ENCODE data around the gene RAD23B.
A peak's percentile ranks its signal among the peaks of the same experiment; 100 is the strongest.
"Not testable (repeated sequence)": the region's sequence is repeated elsewhere in the genome, so short reads cannot be mapped to it uniquely, and the experiment has no call there.

Gene RAD23B

DNA sequence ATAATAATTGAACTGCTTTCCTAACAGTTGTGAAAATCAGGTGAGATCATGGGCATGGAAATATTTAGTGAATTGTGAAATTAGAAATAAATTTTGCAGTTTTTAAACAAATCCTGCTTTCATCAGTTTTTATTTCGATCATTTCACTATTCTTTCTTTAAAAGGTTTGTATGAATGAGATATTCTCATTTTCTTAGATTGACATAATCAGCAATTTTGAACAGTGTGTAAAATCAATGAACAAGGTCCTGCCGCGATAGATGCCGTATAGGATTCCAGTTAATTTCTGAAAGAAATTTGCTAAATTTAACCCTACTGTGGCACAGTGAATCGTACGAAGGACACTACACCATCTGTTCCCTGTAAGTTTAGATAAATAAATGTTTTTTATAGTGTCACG lies 7.5 kb downstream of the RAD23B start:
- no peak overlapping the region for H3K4me3 ChIP-seq (replicated peaks; ENCODE audit: low read depth, low read length)
- TF ChIP-seq, protein P1, sequence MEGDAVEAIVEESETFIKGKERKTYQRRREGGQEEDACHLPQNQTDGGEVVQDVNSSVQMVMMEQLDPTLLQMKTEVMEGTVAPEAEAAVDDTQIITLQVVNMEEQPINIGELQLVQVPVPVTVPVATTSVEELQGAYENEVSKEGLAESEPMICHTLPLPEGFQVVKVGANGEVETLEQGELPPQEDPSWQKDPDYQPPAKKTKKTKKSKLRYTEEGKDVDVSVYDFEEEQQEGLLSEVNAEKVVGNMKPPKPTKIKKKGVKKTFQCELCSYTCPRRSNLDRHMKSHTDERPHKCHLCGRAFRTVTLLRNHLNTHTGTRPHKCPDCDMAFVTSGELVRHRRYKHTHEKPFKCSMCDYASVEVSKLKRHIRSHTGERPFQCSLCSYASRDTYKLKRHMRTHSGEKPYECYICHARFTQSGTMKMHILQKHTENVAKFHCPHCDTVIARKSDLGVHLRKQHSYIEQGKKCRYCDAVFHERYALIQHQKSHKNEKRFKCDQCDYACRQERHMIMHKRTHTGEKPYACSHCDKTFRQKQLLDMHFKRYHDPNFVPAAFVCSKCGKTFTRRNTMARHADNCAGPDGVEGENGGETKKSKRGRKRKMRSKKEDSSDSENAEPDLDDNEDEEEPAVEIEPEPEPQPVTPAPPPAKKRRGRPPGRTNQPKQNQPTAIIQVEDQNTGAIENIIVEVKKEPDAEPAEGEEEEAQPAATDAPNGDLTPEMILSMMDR (IDR thresholded peaks at IDR 0.05; ENCODE audit: low read length, missing control alignments) = no peak
- DNase-seq (ENCODE audit: low read depth) = no peak

DNA sequence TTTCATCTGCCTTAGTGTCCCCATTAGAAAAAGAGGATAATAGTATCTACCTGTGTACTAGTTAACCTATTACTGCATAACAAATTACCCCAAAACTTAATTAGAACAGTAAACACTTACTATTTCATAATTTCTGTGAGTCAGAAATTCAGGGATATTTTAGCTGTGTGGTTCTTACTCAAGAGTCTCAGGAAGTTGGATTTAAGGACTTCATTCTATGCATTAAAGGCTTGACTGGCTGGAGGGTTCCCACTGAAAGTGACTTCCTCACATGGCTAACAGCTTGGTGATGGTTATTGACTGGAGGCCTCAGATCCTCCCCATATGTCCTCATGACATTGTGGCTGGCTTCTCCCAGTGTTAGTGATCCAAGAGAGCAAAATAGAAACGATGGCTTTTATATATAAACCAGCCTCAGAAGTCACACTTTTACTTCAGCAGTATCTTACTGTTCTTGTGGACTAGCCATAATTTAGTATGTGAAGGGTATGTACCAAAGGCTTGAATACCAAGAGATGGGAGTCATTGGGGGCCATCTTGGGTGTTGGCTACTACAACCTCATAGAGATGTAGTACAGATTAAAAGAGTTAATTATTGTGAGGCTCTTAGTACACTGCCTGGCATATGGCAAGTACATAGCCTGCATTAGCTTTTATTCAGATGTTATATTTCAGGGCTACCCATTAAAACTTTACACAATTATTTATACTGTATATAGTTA lies 9.9 kb downstream of the RAD23B start:
- TF ChIP-seq, protein P1 (IDR thresholded peaks at IDR 0.05; ENCODE audit: low read length, missing control alignments) = no peak
- no peak for DNase-seq (ENCODE audit: low read depth)
- H3K4me3 ChIP-seq (replicated peaks; ENCODE audit: low read depth, low read length) = no peak overlapping the region

DNA sequence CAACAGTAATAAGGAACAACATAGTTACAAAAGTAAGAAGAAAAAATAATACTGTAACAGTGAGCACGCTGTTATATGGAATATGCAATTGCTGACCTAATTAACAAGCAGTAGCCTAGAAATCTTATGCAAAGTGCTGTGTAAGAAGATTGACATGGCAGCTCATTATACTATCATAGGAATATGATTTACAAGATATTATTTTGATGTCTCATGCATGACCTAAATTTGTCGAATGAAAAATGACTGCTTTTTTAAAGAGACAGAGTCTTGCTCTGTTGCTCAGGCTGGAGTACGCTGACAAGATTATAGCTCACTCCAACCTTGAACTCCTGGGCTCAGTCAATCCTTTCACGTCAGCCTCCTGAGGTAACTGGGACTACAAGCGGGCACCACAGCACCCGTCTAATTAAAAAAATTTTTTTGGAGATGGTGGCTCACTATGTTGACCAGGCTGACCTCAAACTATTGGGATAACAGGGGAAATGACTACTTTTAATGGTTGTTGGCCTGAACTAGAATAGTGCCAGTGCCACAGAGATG lies 10.5 kb downstream of the RAD23B start:
- TF ChIP-seq, protein P1 (IDR thresholded peaks at IDR 0.05; ENCODE audit: low read length, missing control alignments) = no peak
- H3K4me3 ChIP-seq (replicated peaks; ENCODE audit: low read depth, low read length) = no peak overlapping the region
- no peak for DNase-seq (ENCODE audit: low read depth)

DNA sequence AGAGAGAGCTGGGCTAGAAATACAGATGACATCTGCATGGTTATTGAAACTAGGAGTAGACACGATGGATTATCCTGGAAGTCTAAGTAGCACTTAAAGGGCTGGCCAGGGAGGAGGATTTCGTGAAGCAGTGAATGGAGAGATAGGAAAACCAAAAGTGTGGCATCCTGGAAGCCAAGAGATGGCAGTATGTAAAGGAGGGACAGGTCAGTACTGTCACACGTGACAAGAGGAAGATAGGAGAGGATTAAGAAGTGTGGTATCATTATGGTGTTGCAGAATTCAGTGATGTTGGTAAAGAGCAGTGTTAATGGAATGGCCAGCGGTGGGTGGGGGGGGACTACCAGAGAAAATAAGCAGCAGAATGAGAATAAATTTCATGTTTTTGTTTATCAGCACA lies 11.7 kb downstream of the RAD23B start:
- H3K4me3 ChIP-seq (replicated peaks; ENCODE audit: low read depth, low read length) = no peak overlapping the region
- DNase-seq (ENCODE audit: low read depth) = no peak
- TF ChIP-seq, protein P1 (IDR thresholded peaks at IDR 0.05; ENCODE audit: low read length, missing control alignments) = no peak

DNA sequence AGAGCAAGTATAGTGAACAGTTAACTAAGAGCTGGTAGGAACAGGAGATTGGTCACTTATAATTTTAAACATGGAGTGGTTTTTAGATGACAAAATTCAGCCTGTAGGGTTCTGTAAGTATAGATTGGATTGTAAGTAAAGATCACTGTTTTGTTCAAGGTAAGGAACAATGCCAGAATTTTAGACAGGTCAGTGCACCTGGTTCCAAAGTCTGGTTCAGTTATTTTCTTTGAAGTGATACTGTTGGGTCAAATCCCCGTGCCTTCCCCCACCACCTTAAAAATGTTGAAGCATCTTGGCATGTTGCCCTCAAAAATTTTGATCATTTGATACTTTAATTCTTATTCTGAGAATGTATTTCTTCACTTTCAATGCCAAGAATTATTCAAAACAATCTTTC lies 12.9 kb downstream of the RAD23B start:
- TF ChIP-seq, protein P1 (IDR thresholded peaks at IDR 0.05; ENCODE audit: low read length, missing control alignments) = no peak
- DNase-seq (ENCODE audit: low read depth) = no peak
- H3K4me3 ChIP-seq (replicated peaks; ENCODE audit: low read depth, low read length) = no peak overlapping the region

DNA sequence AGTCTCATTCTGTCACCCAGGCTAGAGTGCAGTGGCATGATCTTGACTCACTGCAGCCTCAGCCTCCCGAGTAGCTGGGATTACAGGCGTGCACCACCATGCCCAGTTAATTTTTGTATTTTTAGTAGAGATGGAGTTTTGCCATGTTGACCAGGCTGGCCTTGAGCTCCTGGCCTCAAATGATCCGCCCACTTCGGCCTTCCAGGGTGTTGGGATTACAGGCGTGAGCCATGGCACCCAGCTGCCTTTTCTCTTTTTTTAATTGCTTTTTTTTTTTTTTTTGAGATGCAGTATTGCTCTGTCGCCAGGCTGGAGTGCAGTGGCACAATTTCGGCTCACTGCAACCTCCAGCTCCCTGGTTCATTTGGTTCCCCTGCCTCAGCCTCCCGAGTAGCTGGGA lies 13.5 kb downstream of the RAD23B start:
- DNase-seq (ENCODE audit: low read depth); H3K4me3 ChIP-seq (replicated peaks; ENCODE audit: low read depth, low read length): not testable (repeated sequence)

DNA sequence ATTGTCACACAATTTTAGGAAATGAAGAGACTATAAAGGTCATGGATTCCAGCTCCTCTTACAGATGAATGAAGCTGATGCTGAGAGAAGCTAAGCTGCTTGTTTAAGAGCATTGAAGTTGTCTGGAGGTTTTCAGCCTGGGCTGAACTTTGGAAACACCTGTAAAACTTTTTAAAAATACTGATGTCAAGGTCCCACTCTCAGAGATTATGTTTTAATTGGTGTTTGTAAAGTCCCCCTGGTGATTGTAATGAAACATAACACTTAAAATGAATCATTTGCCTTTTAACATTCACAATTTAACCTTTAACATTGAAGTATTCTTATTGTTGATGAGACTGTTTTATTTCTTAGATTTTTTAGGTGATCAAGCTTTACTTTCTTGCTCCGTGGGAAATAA lies 16.4 kb downstream of the RAD23B start:
- TF ChIP-seq, protein P1 (IDR thresholded peaks at IDR 0.05; ENCODE audit: low read length, missing control alignments) = peak; percentile 5
- DNase-seq (ENCODE audit: low read depth) = no peak
- H3K4me3 ChIP-seq (replicated peaks; ENCODE audit: low read depth, low read length) = no peak overlapping the region
